ENCODE data around the gene BTBD16.

BTBD16 gene

GRCh38 chr10:122301811-122302115 is 30.7 kb downstream of the BTBD16 start:
- no peaks in the 10 kb centered on the region for H3K4me1 ChIP-seq (ENCODE audit: control insufficient read depth in 1 of 2, insufficient read depth in 1 of 2, low read depth in 1 of 2, low read length in 1 of 2)
- no peak overlapping the region for H3K27ac ChIP-seq
- H3K27me3 ChIP-seq = no peaks in the 10 kb centered on the region
- H3K36me3 ChIP-seq = no peaks in the 10 kb centered on the region
- no peak overlapping the region for H3K4me3 ChIP-seq (ENCODE audit: low read depth in 1 of 2, low read length in 1 of 2)
- H3K9me3 ChIP-seq = no peaks in the 10 kb centered on the region
- no peak for TF ChIP-seq CTCF (IDR thresholded peaks at IDR 0.05)

DNA sequence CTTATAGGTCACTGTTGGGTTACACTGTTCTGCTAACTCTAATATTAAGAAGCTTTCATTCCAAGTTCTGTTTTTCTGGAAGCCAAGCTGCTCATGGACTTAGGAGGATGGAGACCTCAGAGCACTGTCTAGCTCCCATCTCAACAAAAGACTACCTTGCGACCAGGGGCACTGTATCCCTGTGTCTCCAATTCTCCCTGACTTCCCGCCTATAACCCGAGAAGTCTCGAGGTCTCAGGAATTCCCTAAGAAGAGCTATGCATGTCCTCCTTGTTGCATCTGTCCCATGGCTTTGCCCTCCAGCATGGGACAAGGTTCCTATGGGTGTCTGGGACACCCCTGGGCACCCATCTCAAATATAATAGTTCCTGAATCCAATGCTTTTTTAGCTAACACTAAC is 31.2 kb downstream of the BTBD16 start:
- Histone ChIP-seq H3K4me3 (ENCODE audit: low read depth in 1 of 2, low read length in 1 of 2) (no peak overlapping the region), H3K4me1 (ENCODE audit: control insufficient read depth in 1 of 2, insufficient read depth in 1 of 2, low read depth in 1 of 2, low read length in 1 of 2) (no peaks in the 10 kb centered on the region)

DNA sequence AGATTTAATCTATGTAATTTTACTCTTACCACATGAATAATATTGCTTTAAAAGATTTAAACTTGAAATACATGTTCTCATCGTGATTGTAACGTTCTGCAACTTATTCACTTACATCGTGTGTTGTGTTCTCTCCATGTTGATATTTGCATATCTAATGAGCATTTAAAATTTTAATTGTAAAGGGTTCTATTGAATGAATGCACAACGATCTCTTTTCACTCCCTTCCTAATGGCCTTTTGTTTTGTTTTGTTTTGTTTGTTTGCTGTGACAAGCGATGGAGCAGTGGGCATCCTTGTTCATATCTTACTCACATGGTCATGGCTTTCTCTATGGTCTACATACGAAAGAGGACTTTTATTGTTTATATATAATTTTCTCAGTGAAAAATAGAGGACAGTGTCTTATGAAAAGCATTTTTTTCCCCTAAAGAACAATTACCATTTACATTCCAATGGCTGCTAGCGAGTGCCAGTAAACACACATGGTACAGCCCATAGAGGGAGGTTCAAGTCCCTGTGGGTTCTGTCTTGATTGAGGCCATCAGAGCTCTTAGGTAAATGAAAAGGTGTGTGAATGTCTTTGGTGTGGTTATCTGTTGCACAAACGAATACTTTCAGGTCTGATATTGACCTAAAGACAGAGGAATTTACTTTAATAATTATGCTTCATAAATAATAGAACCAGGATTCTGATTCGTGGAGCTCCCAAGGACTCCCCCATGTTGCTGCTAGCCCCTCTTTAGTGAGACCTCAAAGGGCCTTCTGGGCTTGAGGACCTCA is 32.4 kb downstream of the BTBD16 start:
- no peak overlapping the region for H3K4me3 ChIP-seq (ENCODE audit: low read depth in 1 of 2, low read length in 1 of 2)
- no peak for TF ChIP-seq CTCF (IDR thresholded peaks at IDR 0.05)
- H3K4me1 ChIP-seq (ENCODE audit: control insufficient read depth in 1 of 2, insufficient read depth in 1 of 2, low read depth in 1 of 2, low read length in 1 of 2) = no peaks in the 10 kb centered on the region

More for the DNA sequence above, 31.2 kb downstream of the BTBD16 start:
- TF ChIP-seq CTCF (IDR thresholded peaks at IDR 0.05) = no peak
- no peaks in the 10 kb centered on the region for H3K9me3 ChIP-seq
- H3K27me3 ChIP-seq = no peaks in the 10 kb centered on the region
- no peak overlapping the region for H3K27ac ChIP-seq
- no peaks in the 10 kb centered on the region for H3K36me3 ChIP-seq

GRCh38 chr10:122304054-122304579 is 33.0 kb downstream of the BTBD16 start:
- no peaks in the 10 kb centered on the region for H3K9me3 ChIP-seq
- no peak overlapping the region for H3K4me3 ChIP-seq (ENCODE audit: low read depth in 1 of 2, low read length in 1 of 2)
- H3K4me1 ChIP-seq (ENCODE audit: control insufficient read depth in 1 of 2, insufficient read depth in 1 of 2, low read depth in 1 of 2, low read length in 1 of 2) = no peaks in the 10 kb centered on the region
- H3K36me3 ChIP-seq = no peaks in the 10 kb centered on the region
- H3K27me3 ChIP-seq = no peaks in the 10 kb centered on the region
- H3K27ac ChIP-seq = no peak overlapping the region
- TF ChIP-seq CTCF (IDR thresholded peaks at IDR 0.05) = no peak

More for the DNA sequence above, 32.4 kb downstream of the BTBD16 start:
- Histone ChIP-seq H3K36me3 (no peaks in the 10 kb centered on the region), H3K9me3 (no peaks in the 10 kb centered on the region), H3K27me3 (no peaks in the 10 kb centered on the region), H3K27ac (no peak overlapping the region)

- H3K4me1 ChIP-seq (ENCODE audit: control insufficient read depth in 1 of 2, insufficient read depth in 1 of 2, low read depth in 1 of 2, low read length in 1 of 2) = no peaks in the 10 kb centered on the region
- H3K27ac ChIP-seq = no peak overlapping the region
- no peak overlapping the region for H3K4me3 ChIP-seq (ENCODE audit: low read depth in 1 of 2, low read length in 1 of 2)
- TF ChIP-seq CTCF (IDR thresholded peaks at IDR 0.05) = no peak
- no peaks in the 10 kb centered on the region for H3K36me3 ChIP-seq
- peaks cover 12% of the 10 kb centered on the region for H3K27me3 ChIP-seq
- no peaks in the 10 kb centered on the region for H3K9me3 ChIP-seq
Observed at GRCh38 chr10:122306282-122306681, 35.2 kb downstream of the BTBD16 start.
